HG03108 (cell line): Measurements from ENCODE around the gene CD48.

Experiments used
- ATAC-seq: cut with Tn5 transposase; IDR thresholded peaks from one replicate; pipeline ENCODE4 v1.9.1; 2021; ENCODE audit warnings: moderate library complexity; ENCODE audit not compliant: unreplicated experiment

The CD48 gene

DNA sequence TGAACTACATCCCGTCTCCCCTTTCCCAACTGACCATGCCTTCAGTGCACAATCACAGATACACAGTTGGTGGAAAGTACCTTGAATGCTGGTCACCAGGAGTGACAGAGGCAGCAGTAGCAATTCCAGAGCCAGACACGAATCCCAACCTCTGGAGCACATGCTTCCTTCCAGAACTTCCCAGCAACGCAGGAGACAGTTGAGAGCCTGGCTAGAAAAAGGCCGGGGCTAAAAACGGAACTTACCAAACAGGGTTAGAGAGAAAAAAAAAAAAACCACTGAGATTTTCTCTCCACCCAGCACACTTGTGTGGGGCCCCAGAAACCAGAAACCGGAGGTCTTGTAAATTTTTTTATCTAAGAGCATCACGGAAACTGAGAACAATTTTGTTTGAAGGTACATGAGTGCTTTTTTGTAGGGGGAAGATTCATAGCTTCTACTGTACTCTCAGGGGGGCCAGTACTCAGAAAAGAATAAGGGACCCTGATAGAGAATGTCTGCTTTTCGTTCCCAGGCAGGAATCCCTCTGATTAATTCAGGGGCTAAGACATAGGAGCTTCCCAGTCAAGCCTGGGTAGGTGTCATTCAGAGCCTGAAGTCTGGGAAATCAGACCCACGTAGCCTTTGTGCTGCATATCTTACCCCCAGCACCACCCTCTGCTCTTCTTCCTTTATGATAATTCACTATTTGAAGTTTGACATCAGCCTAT lies at the start of gene CD48:
CD48 (minus strand) TSS at position 221 of the 710 bp plus-strand sequence; CDS start at position 162, 59 bp downstream.
- peak; percentile 25 for ATAC-seq

- ATAC-seq: no peak
Measured at GRCh38 chr1:160761046-160761445, 49.4 kb upstream of the CD48 start.

GRCh38 chr1:160759740-160760139 lies 48.1 kb upstream of the CD48 start:
- ATAC-seq: no peak

GRCh38 chr1:160758521-160758920 lies 46.9 kb upstream of the CD48 start:
- ATAC-seq: no peak

- no peak for ATAC-seq
Measured at GRCh38 chr1:160756849-160757201, 45.2 kb upstream of the CD48 start.

DNA sequence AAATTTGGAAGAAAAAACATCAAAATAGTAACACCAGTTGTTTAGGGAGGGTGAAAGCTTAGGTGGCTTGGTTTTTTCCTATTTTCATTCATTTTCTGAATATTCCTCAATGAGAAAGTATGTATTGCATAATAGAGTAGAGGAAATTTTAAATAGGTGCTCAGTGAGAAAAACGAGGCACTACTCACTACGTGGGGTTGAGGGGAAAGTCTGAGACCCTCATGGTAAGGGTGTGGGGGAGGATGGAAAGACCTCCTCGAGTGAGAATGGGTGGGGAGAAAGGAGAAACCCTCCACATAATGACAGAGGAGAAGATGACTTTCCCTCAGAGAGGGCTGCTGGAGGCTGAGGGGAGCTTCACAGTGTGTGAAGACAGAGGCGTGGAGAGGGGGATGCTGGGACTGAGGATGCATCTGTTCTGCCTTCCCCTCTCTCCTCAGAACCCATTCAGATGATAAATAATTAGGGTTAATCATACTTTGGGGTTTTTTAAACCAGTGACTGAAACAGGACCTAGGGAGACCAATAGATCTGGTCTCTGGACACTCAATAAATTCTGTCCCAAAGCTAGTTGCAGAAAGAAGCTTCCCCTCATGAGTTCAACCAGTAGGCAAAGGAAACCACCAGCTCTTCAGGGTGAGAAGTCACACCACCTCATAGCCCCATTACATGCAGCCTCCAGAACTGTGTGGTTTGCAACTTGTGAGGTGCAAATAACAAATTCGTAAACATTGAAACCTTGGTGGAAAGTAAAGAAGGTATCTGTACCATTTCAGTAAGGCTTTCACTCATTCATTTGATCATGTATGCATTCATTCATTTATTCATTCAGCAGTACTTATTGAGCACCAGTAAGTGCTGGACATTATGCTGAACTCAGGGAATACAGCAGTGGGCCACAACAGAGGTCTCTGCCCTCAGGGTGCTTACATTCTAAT lies 44.6 kb upstream of the CD48 start:
- no peak for ATAC-seq

DNA sequence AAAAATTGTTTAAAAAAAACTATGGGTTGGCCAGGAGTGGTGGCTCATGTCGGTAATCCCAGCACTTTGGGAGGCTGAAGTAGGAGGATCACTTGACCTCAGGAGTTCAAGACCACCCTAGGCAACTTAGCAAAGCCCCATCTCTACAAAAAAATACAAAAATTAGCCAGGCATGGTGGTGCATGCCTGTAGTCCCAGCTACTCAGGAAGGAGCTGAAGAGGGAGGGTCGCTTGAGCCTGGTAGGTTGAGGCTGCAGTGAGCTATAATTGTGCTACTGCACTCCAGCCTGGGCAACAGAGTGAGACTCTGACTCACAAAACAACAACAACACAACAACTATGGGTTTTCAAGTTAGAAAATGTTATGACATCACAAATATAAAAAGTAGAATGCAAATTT lies 43.8 kb upstream of the CD48 start:
- no peak for ATAC-seq

GRCh38 chr1:160753594-160753993 lies 42.0 kb upstream of the CD48 start:
- ATAC-seq: no peak

- ATAC-seq: no peak
Measured at GRCh38 chr1:160752924-160753323, 41.3 kb upstream of the CD48 start.

DNA sequence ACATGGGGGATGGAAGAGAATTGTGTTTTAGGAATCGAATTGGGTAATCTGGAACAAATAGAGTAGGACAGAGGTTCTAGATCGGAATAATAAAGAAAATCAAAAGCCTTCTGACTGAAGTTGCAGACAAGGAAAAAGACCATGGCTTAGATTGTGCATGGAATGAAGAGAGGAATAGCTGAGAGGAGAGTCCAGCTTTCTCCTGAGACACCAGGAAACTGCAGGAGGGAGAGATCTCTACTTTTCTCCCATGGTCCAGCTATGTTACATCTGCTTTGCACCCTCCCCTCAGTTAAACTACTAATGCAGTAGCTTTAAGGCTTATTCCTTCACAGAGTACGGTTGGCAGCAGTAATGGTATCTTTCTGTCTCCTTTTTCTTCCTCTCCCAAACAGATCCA lies 40.8 kb upstream of the CD48 start:
- ATAC-seq: no peak

DNA sequence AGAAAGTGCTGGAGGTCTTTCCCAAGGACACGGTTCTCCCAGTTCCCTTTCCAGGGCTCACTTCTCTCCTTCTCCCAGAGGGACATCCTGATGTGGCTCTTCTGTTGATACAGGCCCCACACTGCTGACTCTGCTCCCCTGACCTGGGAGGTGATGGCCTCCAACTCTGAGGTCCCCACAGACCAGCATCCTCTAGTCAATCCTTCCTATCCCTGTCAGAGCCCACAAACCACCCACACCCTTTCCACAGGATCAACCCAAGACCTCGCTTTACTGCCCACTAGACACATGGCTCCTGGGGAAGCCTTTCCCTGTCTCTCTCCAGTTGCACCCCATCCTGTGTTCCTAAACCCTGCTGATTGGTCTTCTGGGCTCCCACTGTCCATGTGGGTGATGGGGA lies 39.0 kb upstream of the CD48 start:
- ATAC-seq: no peak

- no peak for ATAC-seq
Measured at GRCh38 chr1:160748878-160749269, 37.3 kb upstream of the CD48 start.

- ATAC-seq: no peak
Measured at GRCh38 chr1:160748181-160748877, 36.7 kb upstream of the CD48 start.

- ATAC-seq: no peak
Measured at GRCh38 chr1:160747717-160748116, 36.1 kb upstream of the CD48 start.

DNA sequence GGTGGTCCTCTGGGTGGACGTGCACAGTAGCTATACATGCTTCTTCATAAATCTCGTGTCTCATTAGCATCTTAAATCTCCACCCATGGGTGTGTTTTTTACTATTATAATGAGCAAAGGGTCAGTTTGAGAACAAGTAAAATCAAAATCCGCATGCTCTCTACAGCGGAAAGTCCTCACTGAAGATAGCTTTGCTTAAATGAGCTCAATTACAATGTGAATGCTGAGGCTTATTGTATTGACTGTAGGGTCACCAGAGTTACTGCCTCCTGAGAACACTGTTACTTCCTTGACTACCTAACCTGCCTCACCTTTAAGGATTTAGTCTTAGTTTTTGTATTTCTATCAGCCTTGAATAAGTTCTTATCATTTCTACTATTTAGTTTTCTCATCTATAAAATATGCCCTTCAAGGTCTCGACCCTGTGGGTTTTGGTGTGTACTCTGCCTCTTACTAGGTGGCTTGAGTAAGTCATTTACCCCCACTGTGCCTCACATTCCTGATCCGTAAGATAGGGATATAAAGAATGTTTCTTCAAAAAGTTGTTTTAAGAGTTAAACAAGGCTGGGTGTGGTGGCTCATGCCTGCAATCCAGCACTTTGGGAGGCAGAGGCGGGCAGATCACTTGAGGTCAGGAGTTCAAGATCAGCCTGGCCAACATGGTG lies 35.3 kb upstream of the CD48 start:
- no peak for ATAC-seq

DNA sequence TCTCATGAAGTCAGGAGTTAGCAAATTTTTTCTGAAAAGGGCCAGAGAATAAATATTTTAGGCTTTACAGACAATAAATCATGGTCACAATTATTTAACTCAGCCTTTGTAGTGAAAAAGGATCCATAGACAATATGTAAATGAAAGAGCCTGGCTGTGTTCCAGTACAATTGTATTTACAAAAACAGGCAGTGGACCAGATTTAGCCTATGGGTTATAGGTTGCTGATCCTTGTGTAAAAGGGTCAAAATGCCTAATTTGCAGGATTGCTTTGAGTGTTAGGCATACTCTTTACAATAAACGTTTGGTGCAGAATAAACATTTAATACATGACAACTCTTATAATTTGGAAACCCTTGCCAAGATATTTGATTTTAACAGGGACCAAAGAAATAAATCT lies 33.9 kb upstream of the CD48 start:
- ATAC-seq: no peak

- no peak for ATAC-seq
Measured at GRCh38 chr1:160744852-160745520, 33.4 kb upstream of the CD48 start.

GRCh38 chr1:160744199-160744851 lies 32.7 kb upstream of the CD48 start:
- ATAC-seq: no peak

GRCh38 chr1:160743266-160743665 lies 31.6 kb upstream of the CD48 start:
- ATAC-seq: no peak
